GM18517 (cell line): ENCODE measurements around the gene DOCK10.

Source experiments
- ATAC-seq: cut with Tn5 transposase; IDR thresholded peaks from one replicate; pipeline ENCODE4 v1.9.1; 2021; ENCODE audit warnings: mild to moderate bottlenecking, moderate library complexity; ENCODE audit not compliant: unreplicated experiment

DOCK10 gene

DNA sequence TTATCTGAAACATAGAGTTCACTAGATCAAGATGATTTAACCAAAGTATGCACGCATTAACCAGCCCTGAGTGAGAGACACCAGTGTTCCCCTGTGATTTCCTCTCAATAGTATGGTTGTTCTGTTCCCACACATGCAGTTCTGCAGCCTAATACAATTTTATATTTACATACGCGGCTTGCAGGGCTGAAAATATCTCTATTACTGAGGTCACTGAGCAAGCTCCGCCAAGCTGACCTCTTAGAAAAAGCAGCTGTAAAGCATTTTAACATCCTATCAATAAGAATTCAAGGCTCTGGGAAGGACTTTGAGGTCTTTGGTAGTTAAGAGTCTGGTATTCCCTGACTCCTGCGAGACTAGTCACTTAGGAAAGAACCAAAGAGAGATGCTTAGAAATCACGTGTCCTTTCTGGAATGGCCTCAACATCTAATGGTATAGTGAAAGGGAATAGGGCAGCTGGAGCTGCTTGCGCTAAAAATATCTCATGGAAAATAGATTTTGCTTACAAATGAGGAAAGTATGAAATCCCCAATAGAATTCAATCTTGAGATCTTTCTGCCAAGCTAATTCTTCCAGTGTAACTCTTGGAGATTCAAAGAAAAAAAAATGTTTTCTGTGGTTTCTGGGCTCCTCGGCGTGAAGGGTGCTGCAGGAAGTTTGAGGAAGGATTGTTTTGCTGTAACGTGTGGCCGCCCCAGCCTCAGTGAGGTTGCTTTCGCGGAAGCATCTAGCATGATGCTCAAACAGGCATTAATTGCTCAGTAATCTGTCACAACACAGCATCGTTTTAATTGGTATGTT lies 59.2 kb downstream of the DOCK10 start:
- no peak for ATAC-seq

DNA sequence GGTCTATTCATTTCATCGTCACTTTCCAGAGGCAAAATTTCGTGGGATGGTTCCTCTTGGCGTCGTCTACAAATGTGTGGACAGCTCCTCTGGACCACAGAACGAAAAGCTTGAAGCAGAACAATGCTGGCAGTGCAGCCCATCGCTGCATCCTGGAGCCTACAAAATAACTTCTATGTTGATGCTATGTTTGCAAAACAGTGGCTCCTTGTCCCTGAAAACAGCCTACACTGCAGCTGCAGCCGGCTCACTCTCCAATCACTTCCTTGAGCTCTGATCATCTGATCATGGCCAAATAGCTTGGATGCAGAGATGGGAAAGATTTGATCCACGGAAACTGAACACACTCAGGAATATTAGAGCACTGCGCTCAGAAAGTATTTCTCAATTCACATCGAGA lies 60.0 kb downstream of the DOCK10 start:
- no peak for ATAC-seq

DNA sequence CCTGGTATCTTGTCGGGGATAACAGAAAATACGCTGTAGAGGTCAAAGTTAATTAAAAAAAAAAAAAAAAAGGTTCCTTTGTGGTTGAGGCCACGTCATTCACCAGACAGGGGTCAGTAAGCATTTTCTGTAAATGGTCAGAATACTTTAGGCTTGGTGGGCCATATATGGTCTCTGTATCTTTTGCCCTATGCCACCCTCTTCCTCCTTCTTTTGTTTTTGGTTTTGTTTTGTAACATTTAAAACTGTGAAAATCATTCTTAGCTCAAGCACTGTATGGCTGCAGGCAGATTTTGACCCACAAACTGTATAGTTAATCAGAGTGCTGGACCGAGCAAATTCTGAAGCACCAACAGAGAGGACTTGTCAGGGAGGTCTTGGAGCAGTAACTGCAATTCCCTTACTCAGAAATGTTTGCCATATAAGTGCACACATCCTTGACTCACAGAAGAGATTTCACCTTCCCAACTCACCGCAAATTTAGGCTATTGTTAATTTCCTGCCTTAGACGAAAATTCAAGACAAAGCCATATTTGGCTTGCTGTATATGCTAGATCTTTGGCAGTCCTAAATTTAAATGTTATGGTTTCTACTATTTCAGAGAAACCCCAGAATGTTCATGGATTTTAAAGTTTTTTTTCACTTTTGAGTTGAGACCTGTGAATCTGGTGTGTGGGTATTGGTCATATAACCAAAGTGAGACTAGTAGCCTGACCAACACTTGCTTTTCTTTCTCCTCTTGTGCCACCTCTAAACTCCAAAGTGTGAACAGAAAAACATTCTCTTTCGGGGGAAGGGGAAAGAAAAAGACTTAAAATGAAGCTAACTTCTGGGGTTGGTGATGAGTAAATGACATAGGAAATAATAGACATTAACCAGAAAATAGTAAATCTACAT lies 65.4 kb downstream of the DOCK10 start:
- no peak for ATAC-seq

DNA sequence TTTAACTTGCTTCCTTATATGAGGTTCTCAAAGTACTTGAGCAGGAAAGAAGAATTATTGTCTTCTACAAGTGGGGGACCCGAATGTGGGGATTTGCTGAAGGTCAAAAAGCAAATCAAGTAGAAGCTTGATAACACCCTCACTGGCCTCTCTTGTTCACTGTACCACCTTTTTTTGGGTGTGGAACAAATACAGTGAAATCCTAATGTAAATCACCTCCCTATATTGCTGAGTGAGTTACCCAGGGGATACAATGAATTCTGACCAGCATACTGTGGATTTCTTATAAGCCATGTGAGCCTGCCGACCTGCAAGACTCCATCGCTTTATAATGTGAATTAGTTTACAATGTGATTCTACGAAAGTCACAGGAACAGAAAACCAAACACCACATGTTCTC lies 66.5 kb downstream of the DOCK10 start:
- ATAC-seq: no peak

DNA sequence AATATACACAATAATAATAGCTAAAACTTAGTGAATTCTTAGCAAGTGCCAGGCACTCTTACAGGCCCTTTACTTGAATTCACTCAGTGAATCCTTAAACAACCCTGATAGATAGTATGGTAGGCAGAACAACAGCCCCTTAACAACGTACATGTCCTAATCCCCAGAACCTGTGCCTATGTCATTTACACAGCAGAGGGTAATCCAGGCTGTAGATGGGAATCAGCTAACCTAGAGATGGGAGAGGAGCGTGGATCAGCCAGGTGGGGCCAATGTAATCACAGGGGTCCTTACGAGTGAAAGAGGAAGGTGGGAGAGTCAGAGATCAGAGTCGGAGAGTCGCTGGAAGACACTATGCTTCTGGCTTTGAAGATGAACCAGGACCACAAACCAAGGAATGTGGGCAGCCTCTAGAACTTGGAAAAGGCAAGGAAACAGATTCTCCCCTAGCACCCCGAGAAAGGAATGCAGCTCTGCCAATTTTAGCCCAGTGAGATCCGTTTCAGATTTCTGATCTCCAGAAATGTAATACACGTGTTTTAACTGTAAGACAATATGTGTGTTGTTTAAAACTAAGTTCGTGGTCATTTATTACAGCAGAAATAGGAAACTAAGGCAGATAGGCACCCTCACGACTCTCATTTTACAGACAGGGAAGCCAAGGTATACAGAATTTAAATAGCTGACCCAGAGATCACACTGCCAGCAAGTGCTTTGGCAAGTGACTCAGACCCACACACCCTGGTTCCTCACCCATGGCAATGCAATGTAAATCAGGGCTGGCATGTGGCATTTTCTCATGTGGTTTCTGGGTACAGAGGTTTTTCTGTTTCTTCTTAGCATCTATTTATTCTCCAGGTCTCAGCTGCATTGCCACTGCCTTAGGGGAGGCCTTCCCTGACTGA lies 68.9 kb downstream of the DOCK10 start:
- ATAC-seq: no peak

DNA sequence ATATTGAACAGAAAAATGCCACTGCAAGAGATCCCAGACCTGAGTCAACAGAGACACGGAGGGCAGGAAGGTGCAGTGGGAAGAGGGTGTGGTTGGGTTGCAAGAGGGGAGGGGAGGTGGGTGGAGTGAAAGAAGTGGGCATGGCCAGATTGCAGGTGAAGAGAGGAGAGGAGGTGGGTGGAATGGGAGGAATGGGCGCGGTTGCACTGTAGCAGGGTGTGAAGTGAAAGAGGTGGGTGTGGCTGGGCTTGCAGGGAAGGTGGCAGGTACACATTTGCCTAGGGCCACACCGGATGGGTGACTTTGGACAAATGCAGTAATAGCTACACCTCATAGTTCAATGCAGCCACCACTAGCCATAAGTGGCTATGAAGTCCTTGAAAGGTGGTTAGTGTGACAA lies 71.1 kb downstream of the DOCK10 start:
- ATAC-seq: peak; percentile 56

DNA sequence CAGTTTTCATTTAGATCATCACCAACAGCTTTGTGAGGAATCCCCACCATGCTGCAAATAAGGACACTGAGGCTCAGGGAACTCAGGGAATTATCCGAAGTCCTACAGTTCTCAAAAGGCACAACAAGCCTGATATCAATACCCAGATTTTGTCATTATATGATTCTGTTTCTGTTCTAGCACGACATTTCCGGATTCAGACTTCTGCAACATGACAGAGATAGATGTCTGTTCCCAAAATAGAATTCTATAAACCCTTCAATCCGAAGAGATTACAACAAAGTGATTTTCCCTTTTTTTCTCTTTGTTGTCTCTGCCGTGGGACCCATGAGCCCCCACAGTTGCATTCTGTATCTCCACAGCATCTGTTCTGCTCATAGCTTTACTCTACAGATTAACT lies 72.0 kb downstream of the DOCK10 start:
- ATAC-seq: peak; percentile 29

DNA sequence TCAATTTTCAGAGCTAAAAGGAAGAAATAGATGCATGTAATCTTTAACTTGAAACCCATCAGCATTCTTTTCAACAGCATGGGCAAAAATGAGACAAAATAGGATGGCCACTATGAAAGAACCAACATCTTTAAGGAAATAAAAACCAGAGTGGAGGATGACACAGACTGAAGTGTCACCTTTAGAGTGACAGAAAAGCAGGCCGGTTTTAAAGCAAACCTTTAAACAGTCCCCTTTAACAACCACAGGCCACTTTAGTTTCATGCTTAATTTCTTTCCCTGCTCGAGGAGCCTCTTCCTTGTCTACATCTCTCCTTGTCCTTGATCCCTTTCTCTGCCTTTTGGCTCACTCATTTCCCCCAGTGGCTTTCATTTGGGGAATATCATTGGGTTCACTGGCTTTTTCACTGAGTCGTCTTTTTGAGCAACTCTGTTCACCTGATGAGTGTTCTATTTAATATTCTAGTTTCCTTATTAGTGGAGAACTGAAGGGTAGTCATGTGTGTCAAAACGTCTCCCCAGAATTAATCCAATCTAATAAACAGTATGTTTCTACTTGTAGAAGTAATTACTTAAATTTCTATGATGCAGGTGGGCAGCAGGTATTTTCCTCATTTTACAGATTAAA lies 72.5 kb downstream of the DOCK10 start:
- ATAC-seq: peak; percentile 54

DNA sequence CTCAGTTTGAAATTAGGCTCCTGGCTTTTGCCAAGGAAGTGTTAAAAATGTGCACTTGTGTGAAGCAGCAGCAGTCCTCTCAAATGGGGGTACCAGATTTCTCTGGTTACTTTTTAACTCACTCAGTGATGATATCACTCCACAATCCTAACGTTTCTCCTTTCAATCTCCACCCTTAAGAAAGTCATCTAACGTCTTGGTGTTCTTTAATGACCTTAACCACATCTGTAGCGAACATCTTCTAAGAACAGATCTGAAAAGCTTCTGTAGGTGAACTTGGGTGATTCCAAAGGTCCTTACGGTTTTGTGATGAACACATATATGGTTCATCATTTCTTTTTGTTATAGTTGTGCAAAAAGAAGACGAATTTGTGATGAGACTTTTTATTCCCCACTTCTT lies 73.2 kb downstream of the DOCK10 start:
- no peak for ATAC-seq

DNA sequence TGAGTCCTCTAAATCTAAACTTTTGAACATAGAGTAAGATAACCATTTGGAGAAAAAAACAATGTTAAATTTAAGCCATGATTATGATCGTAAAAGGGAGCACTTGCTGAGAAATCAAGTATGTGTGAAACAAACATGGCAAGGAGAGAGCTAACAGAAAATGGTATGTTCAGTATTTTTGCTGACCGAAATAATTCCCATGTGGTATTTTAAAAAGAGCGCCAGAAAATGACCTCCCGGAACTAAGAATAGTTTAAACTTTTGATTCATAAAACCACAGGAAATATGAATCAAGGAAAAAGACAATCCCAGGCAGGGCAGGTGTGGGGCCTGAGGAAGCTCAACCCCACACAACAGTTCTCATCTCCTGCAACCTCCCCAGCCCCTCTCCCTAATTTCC lies 74.2 kb downstream of the DOCK10 start:
- ATAC-seq: no peak

DNA sequence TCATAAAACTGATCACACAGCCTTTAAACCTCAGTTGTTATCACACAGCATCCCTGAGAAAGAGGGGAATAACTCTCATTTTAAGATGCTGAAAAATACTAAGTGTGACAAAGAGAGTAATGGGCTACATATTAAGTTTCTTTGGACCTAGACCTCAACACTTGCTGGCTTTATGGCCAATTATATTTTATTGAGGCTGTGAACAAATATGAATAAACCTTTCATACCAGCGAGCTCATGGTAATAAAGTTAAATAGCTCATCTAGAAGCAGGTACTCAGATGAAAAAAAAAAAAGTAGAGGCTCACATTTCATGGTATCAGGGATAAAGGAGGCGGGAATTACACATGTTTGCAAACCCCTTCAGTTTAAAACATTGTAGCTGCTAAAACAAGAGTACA lies 75.7 kb downstream of the DOCK10 start:
- no peak for ATAC-seq

DNA sequence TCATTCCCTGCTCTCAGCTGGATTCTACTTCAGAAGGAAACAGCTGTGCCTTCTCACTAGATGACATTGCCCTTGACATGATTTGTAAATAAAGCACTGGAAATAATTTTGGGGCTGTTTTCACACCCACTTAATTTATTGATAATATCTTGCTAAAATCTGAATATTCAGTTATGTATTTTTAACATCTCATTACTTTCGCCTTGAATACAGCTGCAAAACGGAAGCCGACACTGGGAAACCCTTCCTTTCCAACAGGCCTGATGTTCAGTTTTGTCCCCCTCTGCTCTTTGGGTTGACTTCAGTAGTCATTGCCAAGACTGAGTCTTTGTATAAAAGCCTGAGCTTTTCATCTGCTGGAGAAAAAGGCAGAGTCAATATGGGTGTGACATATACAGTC lies 82.7 kb downstream of the DOCK10 start:
- no peak for ATAC-seq

DNA sequence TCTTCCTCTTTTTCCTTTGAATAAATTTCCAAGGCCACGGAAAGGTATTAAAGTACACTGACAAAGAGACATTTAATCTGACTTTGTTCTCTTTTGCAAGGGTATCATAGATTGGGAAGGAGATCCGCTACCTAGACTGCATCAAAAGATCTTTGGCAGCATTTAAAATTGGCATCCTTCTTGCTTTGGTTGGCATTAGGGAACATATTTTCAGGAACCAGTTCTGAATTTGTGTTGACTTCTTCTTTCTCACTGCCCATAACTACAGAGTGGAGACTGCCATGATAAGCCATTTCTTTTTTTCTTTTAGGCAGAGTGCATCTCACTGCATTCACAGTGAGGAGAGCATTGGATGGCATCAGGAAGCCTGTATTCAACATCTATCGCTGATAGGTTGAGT lies 83.4 kb downstream of the DOCK10 start:
- no peak for ATAC-seq

DNA sequence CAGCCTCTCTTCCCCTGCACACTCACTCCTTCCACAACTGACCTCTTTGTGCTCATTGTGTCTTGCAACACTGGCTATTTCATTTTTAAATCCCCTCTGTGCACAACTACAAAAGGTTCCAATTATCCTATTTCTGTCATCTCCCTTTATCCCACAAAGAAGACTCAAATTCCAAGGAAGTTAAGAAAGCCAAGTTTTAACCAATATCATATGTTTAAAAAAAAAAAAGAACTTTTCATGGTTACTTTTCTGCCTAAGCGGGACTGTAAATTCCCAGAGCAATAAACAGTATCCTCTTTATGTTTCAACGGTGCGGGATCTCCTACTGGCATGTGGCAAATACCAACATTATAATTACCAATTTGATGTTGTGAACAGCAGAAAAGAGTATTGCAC lies 83.8 kb downstream of the DOCK10 start:
- ATAC-seq: no peak

DNA sequence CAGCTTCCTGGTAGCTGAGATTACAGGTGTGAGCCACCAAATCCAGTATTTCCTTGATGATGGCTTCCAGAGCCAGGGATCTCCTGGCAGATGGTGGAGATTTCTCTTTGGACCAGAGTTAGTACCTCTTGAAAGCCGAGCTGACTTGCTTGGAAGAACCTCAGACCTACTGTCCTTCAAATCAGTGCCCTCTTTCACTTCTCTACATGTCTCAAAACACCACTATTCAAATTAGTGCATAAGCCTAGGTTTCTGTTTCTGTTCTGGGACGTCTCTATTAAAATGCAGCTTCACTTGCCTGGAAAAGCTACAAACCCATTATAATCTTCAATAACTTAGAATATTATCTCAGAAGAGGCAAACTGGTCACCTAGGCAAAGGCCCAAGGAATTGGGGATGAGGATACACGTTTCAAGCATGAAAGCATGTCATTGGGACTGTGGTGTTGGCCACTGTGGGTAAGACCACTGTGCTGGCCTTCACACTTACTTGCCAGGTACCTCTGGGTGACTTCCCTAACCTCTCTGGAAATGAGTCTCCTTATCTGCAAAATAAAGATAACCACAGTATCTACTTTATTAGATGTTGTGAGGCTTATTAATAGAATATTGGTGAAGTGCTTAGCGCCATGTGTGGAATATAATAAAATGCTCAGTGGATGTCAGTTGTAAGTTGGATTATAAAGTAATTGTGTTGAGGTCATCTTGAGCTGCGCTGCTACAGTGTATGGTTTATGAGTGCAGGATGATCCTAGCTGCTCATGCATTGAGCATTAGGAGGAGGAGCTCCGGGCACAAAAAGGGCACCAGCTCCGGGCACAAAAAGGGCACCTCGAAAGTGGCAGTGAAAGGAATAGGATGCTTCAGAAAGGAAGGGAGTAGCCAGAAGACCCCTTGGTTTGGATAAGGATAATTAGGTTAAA lies 84.5 kb downstream of the DOCK10 start:
- ATAC-seq: peak; percentile 92

DNA sequence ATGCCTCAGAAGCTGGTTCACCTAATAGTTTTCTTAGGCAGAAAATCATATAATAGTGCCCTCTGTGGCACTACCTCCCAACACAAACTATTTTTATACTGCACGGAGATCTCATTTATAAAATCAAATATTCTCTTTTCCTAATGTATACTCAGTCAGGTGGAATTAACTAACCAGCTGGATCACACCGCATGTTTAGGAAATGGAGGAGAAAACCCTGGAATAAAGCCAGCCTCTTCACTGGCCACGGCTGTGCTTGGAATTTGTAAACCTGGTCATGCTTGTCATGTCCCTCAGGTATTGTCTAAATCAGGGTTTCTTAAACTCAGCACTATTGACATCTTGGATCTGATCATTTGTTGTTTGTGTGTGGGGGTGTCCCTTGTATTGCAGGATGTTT lies 85.6 kb downstream of the DOCK10 start:
- no peak for ATAC-seq

DNA sequence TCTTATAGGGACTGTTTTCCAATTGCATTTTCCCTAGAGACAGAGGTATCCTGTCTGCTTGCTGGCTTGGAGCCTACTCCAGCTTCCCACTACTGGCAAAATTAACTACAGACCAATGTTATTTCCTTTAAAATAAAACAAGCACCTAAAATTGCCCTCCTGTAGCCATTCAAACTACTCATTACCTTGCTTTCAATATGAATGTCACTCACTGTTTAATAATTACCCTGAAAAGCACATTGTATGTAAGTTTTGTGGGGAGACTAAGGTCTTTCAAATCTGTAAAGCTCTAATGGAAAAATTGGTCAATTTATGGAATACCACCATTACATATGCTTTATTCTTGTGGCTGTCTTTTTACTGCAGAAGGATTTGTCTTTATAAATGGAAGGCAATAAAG lies 87.3 kb downstream of the DOCK10 start:
- peak; percentile 42 for ATAC-seq

DNA sequence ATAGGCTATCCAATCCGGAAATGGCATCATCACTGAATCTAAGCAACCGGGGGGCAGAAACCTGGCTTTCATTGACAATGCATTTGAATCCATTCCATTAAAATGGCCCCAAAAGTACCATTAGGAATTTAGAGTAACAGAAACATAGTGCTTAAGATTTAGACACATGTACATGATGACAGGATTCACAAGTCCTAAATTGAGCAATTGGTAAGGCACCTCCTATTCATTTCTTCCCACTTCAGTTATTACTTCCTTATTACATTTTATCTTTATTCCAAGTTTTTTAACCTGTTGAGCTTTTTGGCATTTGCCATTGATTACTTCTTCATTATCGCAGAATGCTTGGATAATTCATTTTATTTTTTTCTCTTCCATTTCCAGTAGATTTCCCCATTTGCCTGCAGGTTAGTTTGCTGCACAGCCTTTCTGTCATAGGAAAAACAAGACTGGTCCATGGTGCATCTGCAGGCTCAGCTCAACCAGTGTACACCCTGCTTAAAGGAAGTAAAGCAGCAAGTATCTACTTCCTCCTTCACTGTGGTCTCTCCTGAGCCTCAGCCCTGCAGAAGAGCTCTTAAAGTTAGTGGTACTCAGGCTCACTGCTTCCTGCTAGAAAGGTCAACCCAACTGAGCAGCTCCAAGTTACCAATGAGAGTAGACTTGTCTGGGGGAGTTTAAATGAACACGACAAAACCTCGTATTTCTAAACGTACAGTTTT lies 89.2 kb downstream of the DOCK10 start:
- ATAC-seq: peak; percentile 61
